GM12878 (cell line): ENCODE data around the gene COTL1. TPM values are rescaled to one million over a fixed set of nuclear protein-coding genes. Genes with fewer than 3 reads are reported as not detected.
A peak's percentile ranks its signal among the peaks of the same experiment; 100 is the strongest.

Experiments used
- BACH1 ChIP-seq: fragments of 450-650 bp; IDR thresholded peaks from 2 replicates; pipeline ENCODE4 v1.6.1; 2017; ENCODE audit warnings: mild to moderate bottlenecking, borderline replicate concordance
- CBFB ChIP-seq: IDR thresholded peaks from 2 replicates; pipeline ENCODE4 v1.6.1; 2016; ENCODE audit warnings: antibody characterized with exemption, low read depth
- CEBPB ChIP-seq, 2 experiments: fragments of 150-350 bp in 1 of 2; IDR thresholded peaks; 2 replicates each; pipeline ENCODE4 v1.6.1; 2012 to 2014; ENCODE audit warnings: low read depth in 2 of 2, low read length in 2 of 2, borderline replicate concordance in 1 of 2, inconsistent platforms in 1 of 2
- EGR1 ChIP-seq, 2 experiments: IDR thresholded peaks; 1 replicate in 1 of 2; 2 replicates in 1 of 2; pipeline ENCODE4 v1.6.1; 2011 to 2012; ENCODE audit warnings: low read depth in 2 of 2, low read length in 2 of 2, borderline replicate concordance in 1 of 2, mild to moderate bottlenecking in 1 of 2, moderate library complexity in 1 of 2
- EP300 ChIP-seq, 2 experiments: fragments of 150-350 bp in 1 of 2; IDR thresholded peaks; 2 replicates each; pipeline ENCODE4 v1.6.1; 2011 to 2012; ENCODE audit warnings: low read depth in 2 of 2, low read length in 2 of 2, borderline replicate concordance in 1 of 2, improper control_type of control experiment in 1 of 2, inconsistent platforms in 1 of 2; ENCODE audit not compliant: control insufficient read depth in 1 of 2
- ESRRA ChIP-seq: IDR thresholded peaks from 2 replicates; pipeline ENCODE4 v1.6.1; 2012; ENCODE audit warnings: mild to moderate bottlenecking, low read length, improper control_type of control experiment
- FOXK2 ChIP-seq: fragments of 450-650 bp; IDR thresholded peaks from 2 replicates; pipeline ENCODE4 v1.6.1; 2017; ENCODE audit warnings: mild to moderate bottlenecking, moderate library complexity
- HCFC1 ChIP-seq: fragments of 150-350 bp; IDR thresholded peaks from 2 replicates; pipeline ENCODE4 v1.6.1; 2014; ENCODE audit warnings: low read length
- HDAC2 ChIP-seq: fragments of 200-600 bp; sonication (generic); IDR thresholded peaks from 2 replicates; pipeline ENCODE4 v1.6.1; 2017
- KDM1A ChIP-seq: fragments of 200-600 bp; sonication (generic); IDR thresholded peaks from 2 replicates; pipeline ENCODE4 v1.6.1; 2016; ENCODE audit warnings: borderline replicate concordance
- LARP7 ChIP-seq: fragments of 450-650 bp; IDR thresholded peaks from 2 replicates; pipeline ENCODE4 v1.6.1; 2017; ENCODE audit warnings: mild to moderate bottlenecking
- MEF2B ChIP-seq: fragments of 450-650 bp; IDR thresholded peaks from 2 replicates; pipeline ENCODE4 v1.6.1; 2018; ENCODE audit warnings: mild to moderate bottlenecking, moderate library complexity; ENCODE audit not compliant: partially characterized antibody, poor library complexity, severe bottlenecking
- NFXL1 ChIP-seq: fragments of 450-650 bp; IDR thresholded peaks from 2 replicates; pipeline ENCODE4 v1.6.1; 2017; ENCODE audit warnings: antibody characterized with exemption, mild to moderate bottlenecking, borderline replicate concordance
- PBX3 ChIP-seq: IDR thresholded peaks from 2 replicates; pipeline ENCODE4 v1.6.1; 2011; ENCODE audit warnings: mild to moderate bottlenecking, low read depth, low read length, moderate library complexity; ENCODE audit not compliant: insufficient replicate concordance
- SREBF2 ChIP-seq: IDR thresholded peaks from 2 replicates; pipeline ENCODE4 v1.6.1; 2012; ENCODE audit warnings: mild to moderate bottlenecking, low read length
- YY1 ChIP-seq: IDR thresholded peaks from 2 replicates; pipeline ENCODE4 v1.6.1; 2011; ENCODE audit warnings: low read depth, mild to moderate bottlenecking, low read length
- ZBTB40 ChIP-seq: fragments of 450-650 bp; IDR thresholded peaks from 2 replicates; pipeline ENCODE4 v1.6.1; 2016; ENCODE audit warnings: mild to moderate bottlenecking, moderate library complexity, borderline replicate concordance
- ZNF217 ChIP-seq: fragments of 450-650 bp; IDR thresholded peaks from 2 replicates; pipeline ENCODE4 v1.6.1; 2017; ENCODE audit warnings: antibody characterized with exemption, mild to moderate bottlenecking
- polyA plus RNA-seq, 11 experiments: library from polyadenylated mRNA; depleted of rRNA in 4 of 11; unstranded in 6 of 11; stranded (reverse) in 5 of 11; fragments of >200 nt; fragmentation: Nextera tagmentation in 4 of 11; fragmentation: Illumina TruSeq in 1 of 11; extraction: Ambion mirVana in 4 of 11; extraction: Trizol in 1 of 11; gene quantifications; 1 replicate in 1 of 11; 2 replicates in 10 of 11; pipeline versions ENCODE4 v1.2.1 to v1.2.3, GENCODE V29; 2011 to 2016; ENCODE audit warnings: inconsistent platforms in 2 of 11, missing spikeins in 2 of 11, low read depth in 1 of 11
- total RNA-seq, 4 experiments: library from RNA; depleted of rRNA in 3 of 4; stranded (reverse); fragments of >200 nt in 3 of 4; fragmentation: Illumina TruSeq in 1 of 4; extraction: Trizol in 1 of 4; gene quantifications; 2 replicates each; pipeline versions ENCODE4 v1.2.1 to v1.2.3, GENCODE V29; 2013 to 2021
- TF ChIP-seq, protein P1 (sequence below): IDR thresholded peaks from 2 replicates; pipeline ENCODE4 v1.6.1; 2012; ENCODE audit warnings: mild to moderate bottlenecking, low read depth, low read length

Gene COTL1
- total and polyA plus RNA-seq, 10 of the 15 experiments (the other 5 are each of a cell fraction or from before 2014, with no cell fraction given), result 140 to 894 (median 330) TPM

GRCh38 chr16:84617041-84617790 is 662 bp downstream of the COTL1 start (continued):
- no peak for TF ChIP-seq PBX3
- no peak for TF ChIP-seq ESRRA
- TF ChIP-seq, protein P1, sequence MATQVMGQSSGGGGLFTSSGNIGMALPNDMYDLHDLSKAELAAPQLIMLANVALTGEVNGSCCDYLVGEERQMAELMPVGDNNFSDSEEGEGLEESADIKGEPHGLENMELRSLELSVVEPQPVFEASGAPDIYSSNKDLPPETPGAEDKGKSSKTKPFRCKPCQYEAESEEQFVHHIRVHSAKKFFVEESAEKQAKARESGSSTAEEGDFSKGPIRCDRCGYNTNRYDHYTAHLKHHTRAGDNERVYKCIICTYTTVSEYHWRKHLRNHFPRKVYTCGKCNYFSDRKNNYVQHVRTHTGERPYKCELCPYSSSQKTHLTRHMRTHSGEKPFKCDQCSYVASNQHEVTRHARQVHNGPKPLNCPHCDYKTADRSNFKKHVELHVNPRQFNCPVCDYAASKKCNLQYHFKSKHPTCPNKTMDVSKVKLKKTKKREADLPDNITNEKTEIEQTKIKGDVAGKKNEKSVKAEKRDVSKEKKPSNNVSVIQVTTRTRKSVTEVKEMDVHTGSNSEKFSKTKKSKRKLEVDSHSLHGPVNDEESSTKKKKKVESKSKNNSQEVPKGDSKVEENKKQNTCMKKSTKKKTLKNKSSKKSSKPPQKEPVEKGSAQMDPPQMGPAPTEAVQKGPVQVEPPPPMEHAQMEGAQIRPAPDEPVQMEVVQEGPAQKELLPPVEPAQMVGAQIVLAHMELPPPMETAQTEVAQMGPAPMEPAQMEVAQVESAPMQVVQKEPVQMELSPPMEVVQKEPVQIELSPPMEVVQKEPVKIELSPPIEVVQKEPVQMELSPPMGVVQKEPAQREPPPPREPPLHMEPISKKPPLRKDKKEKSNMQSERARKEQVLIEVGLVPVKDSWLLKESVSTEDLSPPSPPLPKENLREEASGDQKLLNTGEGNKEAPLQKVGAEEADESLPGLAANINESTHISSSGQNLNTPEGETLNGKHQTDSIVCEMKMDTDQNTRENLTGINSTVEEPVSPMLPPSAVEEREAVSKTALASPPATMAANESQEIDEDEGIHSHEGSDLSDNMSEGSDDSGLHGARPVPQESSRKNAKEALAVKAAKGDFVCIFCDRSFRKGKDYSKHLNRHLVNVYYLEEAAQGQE, result no peak
- no peak for TF ChIP-seq KDM1A
- no peak for TF ChIP-seq NFXL1
- TF ChIP-seq SREBF2, result no peak
- no peak for TF ChIP-seq ZBTB40
- 0 out of 2 replicates have a peak, but pooled peaks have one; percentile 17 for TF ChIP-seq CBFB
- no peak for TF ChIP-seq MEF2B
- TF ChIP-seq BACH1, result no peak
- TF ChIP-seq HCFC1, result no peak
- no peak for TF ChIP-seq ZNF217
- no peak for TF ChIP-seq LARP7
- TF ChIP-seq CEBPB (IDR thresholded peaks at IDR 0.05; ENCODE audit: borderline replicate concordance in 1 of 2, low read depth in 2 of 2, low read length in 2 of 2), result no peak
- TF ChIP-seq YY1, result no peak
- no peak for TF ChIP-seq HDAC2
- TF ChIP-seq EP300 (IDR thresholded peaks at IDR 0.05; ENCODE audit: borderline replicate concordance in 1 of 2, control insufficient read depth in 1 of 2, low read depth in 2 of 2, low read length in 2 of 2), result no peak
- TF ChIP-seq EGR1 (IDR thresholded peaks at IDR 0.05; ENCODE audit: borderline replicate concordance in 1 of 2, low read depth in 2 of 2, low read length in 2 of 2), result peak in 1 of 2 experiments; percentile 29; a peak in 1 of 3 replicates
- TF ChIP-seq FOXK2, result no peak
